ENCODE measurements around the gene FAM120C. TPM values are rescaled to one million over a fixed set of nuclear protein-coding genes. Genes with fewer than 3 reads are reported as not detected.

Gene FAM120C
- total and polyA plus RNA-seq, 9 donors: 3.3 to 19.3 (median 14.8) TPM

GRCh38 chrX:54042609-54043021, 140.4 kb downstream of the FAM120C start:
- H3K27ac ChIP-seq: peak overlapping the region in 1 of 2 donors; percentile 87
- no peaks in the 10 kb centered on the region for H3K27me3 ChIP-seq
- TF ChIP-seq POLR2A (IDR thresholded peaks at IDR 0.05) (no peak), EP300 (IDR thresholded peaks at IDR 0.05) (no peak), CTCF (IDR thresholded peaks at IDR 0.05) (no peak)
- intact Hi-C loops (cut with DNase I): loop anchor here in 1 of 4 donors (10.0 kb wide), 1 partner anchor 1012 kb away; no protein-coding TSS in a partner anchor
- H3K4me1 ChIP-seq (ENCODE audit: insufficient read depth): no peaks in the 10 kb centered on the region
- peak overlapping the region; percentile 67 for H3K4me3 ChIP-seq
- DNase-seq: peak; percentile 40 to 67 (median 52)
- H3K9me3 ChIP-seq: no peaks in the 10 kb centered on the region
- 33 to 35% (median 35%) methylated on average over 24 to 26 of the region's 26 CpGs for WGBS, 3 donors
- no peaks in the 10 kb centered on the region for H3K36me3 ChIP-seq

- Histone ChIP-seq H3K27ac (no peak overlapping the region), H3K4me3 (no peak overlapping the region), H3K36me3 (no peaks in the 10 kb centered on the region), H3K27me3 (no peaks in the 10 kb centered on the region), H3K4me1 (ENCODE audit: insufficient read depth) (no peaks in the 10 kb centered on the region), H3K9me3 (no peaks in the 10 kb centered on the region)
- 76 to 89% (median 80%) methylated on average over 4 of the region's 4 CpGs for WGBS, 3 donors
- TF ChIP-seq CTCF (IDR thresholded peaks at IDR 0.05) (no peak), EP300 (IDR thresholded peaks at IDR 0.05) (no peak), POLR2A (IDR thresholded peaks at IDR 0.05) (no peak)
- no peak for DNase-seq
- intact Hi-C loops (cut with DNase I): no loop called here
Observed at GRCh38 chrX:54030329-54030728, 152.7 kb downstream of the FAM120C start.

GRCh38 chrX:54029529-54030143, 153.4 kb downstream of the FAM120C start:
- H3K27ac ChIP-seq: no peak overlapping the region
- no peaks in the 10 kb centered on the region for H3K9me3 ChIP-seq
- no peaks in the 10 kb centered on the region for H3K4me1 ChIP-seq (ENCODE audit: insufficient read depth)
- no peaks in the 10 kb centered on the region for H3K36me3 ChIP-seq
- TF ChIP-seq EP300 (IDR thresholded peaks at IDR 0.05) (no peak), POLR2A (IDR thresholded peaks at IDR 0.05) (no peak), CTCF (IDR thresholded peaks at IDR 0.05) (no peak)
- DNase-seq: no peak
- H3K27me3 ChIP-seq: no peaks in the 10 kb centered on the region
- intact Hi-C loops (cut with DNase I): no loop called here
- 83 to 86% (median 85%) methylated on average over 10 of the region's 10 CpGs for WGBS, 3 donors
- H3K4me3 ChIP-seq: no peak overlapping the region

GRCh38 chrX:54024350-54024749, 158.7 kb downstream of the FAM120C start:
- H3K4me3 ChIP-seq: no peak overlapping the region
- H3K27me3 ChIP-seq: no peaks in the 10 kb centered on the region
- H3K36me3 ChIP-seq: no peaks in the 10 kb centered on the region
- intact Hi-C loops (cut with DNase I): no loop called here
- H3K9me3 ChIP-seq: no peaks in the 10 kb centered on the region
- no peak overlapping the region for H3K27ac ChIP-seq
- WGBS, 3 donors: 85 to 90% (median 88%) methylated on average over 5 of the region's 5 CpGs
- H3K4me1 ChIP-seq (ENCODE audit: insufficient read depth): no peaks in the 10 kb centered on the region
- TF ChIP-seq POLR2A (IDR thresholded peaks at IDR 0.05): no peak
- no peak for TF ChIP-seq EP300 (IDR thresholded peaks at IDR 0.05)
- TF ChIP-seq CTCF (IDR thresholded peaks at IDR 0.05): no peak
- no peak for DNase-seq

Small RNA genes lying within 50 kb of the gene (small RNA-seq; reads per million reads assigned to genes)
- gene AL589872.1: not detected

Other genes starting within 250 kb of the FAM120C start
- 10 to 100 TPM; 26.2 to 39.7 (median 35.6) TPM for gene PHF8, start 138.8 kb downstream of the FAM120C start, total RNA-seq
- gene PHF8, start 138.8 kb downstream of the FAM120C start, polyA plus RNA-seq: 10 to 100 TPM; 11.7 to 22.4 TPM
- 10 to 100 TPM in 5 of 7 donors, 1 to 10 TPM in 2; 5.6 to 42.8 (median 11.7) TPM for gene WNK3, start 174.8 kb upstream of the FAM120C start, total RNA-seq
- gene WNK3, start 174.8 kb upstream of the FAM120C start, polyA plus RNA-seq: 1 to 10 TPM; 1.8 to 2.2 TPM